Astrocyte of the spinal cord (primary cell): ENCODE data around the gene SEMA3B.
"Not testable (repeated sequence)": the region's sequence is repeated elsewhere in the genome, so short reads cannot be mapped to it uniquely, and the experiment has no call there.

ENCODE experiments used
- DNase-seq: peaks from one replicate; pipeline ENCODE4 v3.0.0; 2011; ENCODE audit warnings: low read depth, low spot score
- H3K4me3 ChIP-seq: 2 replicates; pipeline ENCODE4 v1.5.1; 2011; ENCODE audit warnings: low read depth, mild to moderate bottlenecking, low read length, moderate library complexity
- in situ Hi-C: cut with HindIII; loops from 2 replicates; pipeline ENCODE4 v1.10.0; 2017; ENCODE audit warnings: low sequenced_read_pairs
- TF ChIP-seq, protein P1 (sequence below): IDR thresholded peaks from 2 replicates; pipeline ENCODE4 v1.5.1; 2012; ENCODE audit warnings: low read depth, mild to moderate bottlenecking, low read length, inconsistent platforms

The SEMA3B gene

DNA sequence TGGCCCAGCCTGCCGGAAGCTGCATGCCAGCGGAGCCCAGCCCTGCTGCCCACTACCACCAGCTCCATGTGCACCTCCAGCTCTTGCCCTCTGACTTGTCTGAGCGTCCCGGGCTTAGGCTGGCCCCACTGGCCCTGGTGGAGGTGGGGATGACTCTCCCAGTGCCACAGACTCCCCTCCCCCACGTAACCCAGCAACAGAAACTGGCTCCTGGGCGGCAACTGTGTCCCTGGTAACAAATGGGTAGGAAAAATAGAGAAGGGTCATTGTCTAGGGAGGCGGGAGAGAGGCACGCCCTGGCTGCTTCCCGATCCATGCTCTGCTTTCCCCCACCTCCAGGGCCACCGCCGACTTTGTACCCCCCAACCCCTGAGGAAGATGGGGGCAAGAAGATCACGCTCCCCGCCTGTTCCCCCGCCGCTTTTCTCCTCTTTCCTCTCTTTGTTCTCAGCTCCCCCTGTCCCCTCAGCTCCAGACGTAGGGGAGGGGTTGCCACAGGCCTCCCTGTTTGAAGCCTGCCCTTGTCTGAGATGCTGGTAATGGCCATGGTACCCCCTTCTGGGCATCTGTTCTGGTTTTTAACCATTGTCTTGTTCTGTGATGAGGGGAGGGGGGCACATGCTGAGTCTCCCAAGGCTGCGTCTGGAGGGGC lies 10.8 kb upstream of the SEMA3B start:
- TF ChIP-seq, protein P1, sequence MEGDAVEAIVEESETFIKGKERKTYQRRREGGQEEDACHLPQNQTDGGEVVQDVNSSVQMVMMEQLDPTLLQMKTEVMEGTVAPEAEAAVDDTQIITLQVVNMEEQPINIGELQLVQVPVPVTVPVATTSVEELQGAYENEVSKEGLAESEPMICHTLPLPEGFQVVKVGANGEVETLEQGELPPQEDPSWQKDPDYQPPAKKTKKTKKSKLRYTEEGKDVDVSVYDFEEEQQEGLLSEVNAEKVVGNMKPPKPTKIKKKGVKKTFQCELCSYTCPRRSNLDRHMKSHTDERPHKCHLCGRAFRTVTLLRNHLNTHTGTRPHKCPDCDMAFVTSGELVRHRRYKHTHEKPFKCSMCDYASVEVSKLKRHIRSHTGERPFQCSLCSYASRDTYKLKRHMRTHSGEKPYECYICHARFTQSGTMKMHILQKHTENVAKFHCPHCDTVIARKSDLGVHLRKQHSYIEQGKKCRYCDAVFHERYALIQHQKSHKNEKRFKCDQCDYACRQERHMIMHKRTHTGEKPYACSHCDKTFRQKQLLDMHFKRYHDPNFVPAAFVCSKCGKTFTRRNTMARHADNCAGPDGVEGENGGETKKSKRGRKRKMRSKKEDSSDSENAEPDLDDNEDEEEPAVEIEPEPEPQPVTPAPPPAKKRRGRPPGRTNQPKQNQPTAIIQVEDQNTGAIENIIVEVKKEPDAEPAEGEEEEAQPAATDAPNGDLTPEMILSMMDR = no peak
- no peak overlapping the region for H3K4me3 ChIP-seq
- in situ Hi-C loops = no loop called here
- no peak for DNase-seq

DNA sequence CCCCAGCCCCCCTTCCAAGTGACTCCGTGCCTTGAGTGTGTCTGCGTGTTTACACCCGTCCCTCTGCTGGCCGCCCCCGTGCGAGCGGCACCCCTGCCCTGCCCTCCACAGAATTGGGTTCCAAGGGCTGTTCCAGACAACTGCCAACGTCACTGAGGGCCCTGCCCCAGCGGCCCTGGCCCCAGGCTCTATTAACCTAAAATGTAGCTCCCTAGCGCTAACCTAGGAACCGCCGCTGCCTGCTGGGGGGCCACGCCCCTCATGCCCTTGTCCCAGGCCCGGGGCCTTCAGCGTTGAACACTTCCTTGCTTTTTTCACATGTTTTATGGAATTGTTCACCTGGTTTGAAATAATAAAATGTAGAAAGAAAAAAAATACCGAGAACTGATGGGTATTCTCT lies 10.0 kb upstream of the SEMA3B start:
- in situ Hi-C loops = no loop called here
- TF ChIP-seq, protein P1 = peak; percentile 18
- no peak for DNase-seq
- no peak overlapping the region for H3K4me3 ChIP-seq

DNA sequence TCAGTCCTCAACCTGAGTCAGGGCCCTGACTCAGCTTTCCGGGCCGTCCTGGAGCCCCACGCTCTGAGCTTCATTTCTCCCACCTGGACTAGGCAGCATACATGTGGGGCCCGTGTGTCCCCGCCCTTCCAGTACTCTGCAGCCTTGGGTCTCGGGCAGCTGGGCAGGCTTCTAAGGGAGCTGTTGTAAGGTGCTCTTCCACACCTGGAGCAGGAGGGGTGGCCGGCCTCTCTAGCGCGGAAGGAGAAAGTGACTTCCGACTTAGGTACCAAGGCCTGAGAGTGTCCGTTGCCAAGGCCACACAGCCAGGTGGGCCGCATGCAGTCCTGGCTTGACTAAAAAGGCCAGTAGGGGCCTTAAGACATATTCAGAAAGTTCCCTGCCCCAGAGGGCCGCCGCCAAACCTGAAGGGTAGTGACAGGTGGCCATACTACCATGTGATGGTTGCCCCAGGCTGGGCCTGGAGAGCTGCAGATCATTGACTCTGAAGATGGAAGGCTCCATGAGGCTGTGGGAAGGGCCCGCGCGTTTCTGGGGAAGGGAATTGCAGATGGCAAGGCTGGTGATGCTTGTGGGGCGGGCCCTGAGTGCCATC lies 9.4 kb upstream of the SEMA3B start:
- TF ChIP-seq, protein P1 = no peak
- no peak for DNase-seq
- in situ Hi-C loops = no loop called here
- no peak overlapping the region for H3K4me3 ChIP-seq

DNA sequence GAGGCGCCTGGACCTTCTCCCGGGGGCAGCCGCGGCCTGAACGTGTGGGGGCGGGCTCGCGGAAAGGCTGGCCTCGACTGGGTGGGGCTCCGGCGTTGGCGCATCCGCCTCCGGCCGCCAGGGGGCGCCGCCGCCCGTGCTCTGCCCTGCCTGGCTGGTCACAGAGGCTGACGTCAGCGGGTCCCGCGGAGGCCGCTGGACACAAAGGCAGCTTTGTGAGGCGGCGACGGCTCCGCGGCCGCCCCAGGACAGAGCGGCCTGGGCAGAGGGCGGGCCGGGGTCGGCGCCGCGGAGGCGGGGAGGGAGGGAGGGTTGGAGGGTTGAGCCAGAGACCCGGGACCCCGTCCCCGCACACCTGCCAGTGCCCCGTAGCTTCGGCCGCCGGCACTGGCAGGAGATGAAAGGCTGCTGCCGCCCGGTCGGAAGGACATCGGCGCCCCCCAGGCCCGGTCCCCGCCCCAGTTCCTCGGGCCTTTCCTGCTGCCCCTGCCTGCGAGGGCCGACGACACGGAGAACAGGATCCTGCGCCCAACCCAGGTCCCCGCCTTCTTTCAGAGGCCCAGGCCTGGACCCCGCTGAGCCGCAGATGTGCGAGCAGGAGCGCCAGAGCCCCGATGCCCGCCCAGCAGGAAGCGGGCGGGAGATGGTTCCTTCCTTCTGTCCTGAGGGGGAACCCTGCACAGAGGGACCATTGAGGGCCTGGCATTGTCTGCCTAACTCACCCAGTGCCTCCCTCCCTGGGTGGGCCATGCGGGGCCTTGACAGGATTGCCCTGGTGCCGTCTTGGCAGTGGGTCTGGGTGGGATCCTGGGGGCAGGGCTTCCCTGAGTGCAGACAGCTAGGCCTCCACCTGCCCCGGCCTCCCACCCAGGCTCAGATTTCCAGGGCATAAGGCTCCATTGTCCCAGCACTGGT lies 8.7 kb upstream of the SEMA3B start:
- in situ Hi-C loops = no loop called here
- peak overlapping the region; percentile 41 for H3K4me3 ChIP-seq
- DNase-seq = peak; percentile 91
- TF ChIP-seq, protein P1 = peak; percentile 81

DNA sequence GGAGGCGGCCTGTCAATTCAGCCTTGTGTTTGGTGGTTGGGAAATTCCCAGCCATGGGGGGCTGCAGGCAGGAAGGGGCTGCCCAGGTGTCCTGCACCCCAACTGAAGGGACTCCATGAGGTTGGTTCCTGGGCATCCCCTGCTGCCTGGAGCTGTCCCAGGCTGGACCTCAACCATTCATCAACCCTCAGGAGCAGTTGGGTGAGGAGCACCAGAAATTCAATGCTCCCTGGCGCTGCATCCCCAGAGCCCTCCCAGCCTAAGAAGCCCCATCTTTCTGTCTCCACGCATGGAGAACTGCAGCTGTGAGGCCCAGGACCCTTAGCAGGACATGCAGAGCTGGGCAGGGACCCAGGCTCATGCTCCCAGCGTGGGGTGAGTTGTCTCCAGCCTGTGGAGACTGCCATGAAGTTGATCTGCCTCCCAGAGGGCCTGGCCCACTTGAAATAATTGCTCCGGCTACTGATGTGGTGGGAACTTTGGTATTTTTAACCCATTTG lies 8.0 kb upstream of the SEMA3B start:
- peak overlapping the region; percentile 41 for H3K4me3 ChIP-seq
- TF ChIP-seq, protein P1 = no peak
- DNase-seq = no peak
- in situ Hi-C loops = no loop called here

DNA sequence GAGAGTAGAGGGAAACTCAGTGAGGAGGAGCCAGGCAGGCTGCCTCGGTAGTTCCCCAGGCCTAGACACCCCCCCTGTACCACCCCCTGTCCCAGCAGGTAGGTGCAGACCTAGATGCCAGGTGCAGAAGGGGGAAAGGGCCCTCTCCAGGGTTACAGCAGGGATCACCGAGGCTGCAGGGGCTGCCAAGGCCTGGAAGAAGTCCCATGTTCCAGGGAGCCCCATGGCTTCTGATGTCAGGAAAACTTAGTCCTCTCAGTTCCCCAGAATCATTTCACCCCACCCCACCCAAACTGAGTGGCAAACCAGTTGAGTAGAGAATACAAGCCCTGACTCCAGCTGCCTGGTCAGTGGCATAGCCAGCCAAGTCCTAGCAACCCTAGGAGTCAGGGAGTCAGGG lies 7.4 kb upstream of the SEMA3B start:
- in situ Hi-C loops = no loop called here
- TF ChIP-seq, protein P1 = no peak
- DNase-seq = no peak
- no peak overlapping the region for H3K4me3 ChIP-seq

DNA sequence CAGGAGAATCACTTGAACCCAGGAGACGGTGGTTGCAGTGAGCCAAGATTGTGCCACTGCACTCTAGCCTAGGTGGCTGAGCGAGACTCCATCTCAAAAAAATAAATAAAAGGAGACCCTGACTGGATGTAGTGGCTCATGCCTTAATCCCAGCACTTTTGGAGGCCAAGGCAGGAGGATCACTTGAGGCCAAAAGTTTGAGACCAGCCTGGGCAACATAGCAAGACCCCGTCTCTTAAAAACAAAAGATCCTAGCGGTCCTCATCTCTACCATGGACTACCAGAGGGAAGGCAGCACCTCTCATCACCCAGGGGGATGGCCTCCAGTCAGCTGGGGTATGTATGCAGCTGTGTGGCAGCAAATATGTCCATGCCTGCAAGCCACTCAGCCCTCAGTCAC lies 6.7 kb upstream of the SEMA3B start:
- H3K4me3 ChIP-seq, in situ Hi-C loops, DNase-seq: not testable (repeated sequence)
